A549 (cell line): ENCODE data around the gene NXNL2. TPM values are rescaled to one million over a fixed set of nuclear protein-coding genes. Genes with fewer than 3 reads are reported as not detected.

Source experiments
- ATAC-seq, 2 experiments: fragments of 200-7000 bp in 1 of 2; fragments of >200 bp in 1 of 2; cut with Nextera tagmentation in 1 of 2; cut with Tn5 transposase in 1 of 2; 3 replicates each; pipeline versions ENCODE4 v1.8.0 to v1.9.1; 2018 to 2020; ENCODE audit warnings: mild to moderate bottlenecking in 1 of 2, moderate library complexity in 1 of 2
- CTCF ChIA-PET: fragments of 300-600 bp; sonication (Branson Sonifier 250); formaldehyde crosslinking; extraction: SDS; loops from one replicate; lab custom pipeline; 2021; ENCODE audit warnings: antibody characterized with exemption, inconsistent platforms; lab: Yijun Ruan, JAX
- POLR2A ChIA-PET: fragments of 350-600 bp; formaldehyde crosslinking; extraction: SDS; loops from one replicate; lab custom pipeline; 2021; ENCODE audit warnings: antibody characterized with exemption, inconsistent platforms; lab: Yijun Ruan, JAX
- DNase-seq, 2 experiments: peaks; one replicate each; pipeline versions ENCODE4 v3.0.0 to v3.0.0-alpha.2; 2011 to 2016; ENCODE audit warnings: low read depth in 1 of 2, low spot score in 1 of 2
- FAIRE-seq: peaks from 2 replicates; lab custom pipeline; 2011; peaks lifted over from hg19 to GRCh38; lab: Jason Lieb, UNC
- H3K27ac ChIP-seq, 2 experiments: fragments of >200 bp; sonication (Bioruptor Twin); formaldehyde crosslinking; 3 replicates each; pipeline ENCODE4 v1.5.1; 2016 to 2017
- H3K4me1 ChIP-seq: fragments of >200 bp; sonication (Bioruptor Twin); formaldehyde crosslinking; 3 replicates; pipeline ENCODE4 v1.6.1; 2016
- H3K4me2 ChIP-seq: fragments of >200 bp; sonication (Bioruptor Twin); formaldehyde crosslinking; 3 replicates; pipeline ENCODE4 v1.6.1; 2016
- H3K4me3 ChIP-seq: fragments of >200 bp; sonication (Bioruptor Twin); formaldehyde crosslinking; 3 replicates; pipeline ENCODE4 v1.5.1; 2016
- H3K9me3 ChIP-seq: fragments of >200 bp; sonication (Bioruptor Twin); formaldehyde crosslinking; 3 replicates; pipeline ENCODE4 v1.6.1; 2016
- CBX8 ChIP-seq: fragments of 200-600 bp; sonication (generic); IDR thresholded peaks from 2 replicates; pipeline ENCODE4 v1.6.1; 2016
- CEBPB ChIP-seq, 2 experiments: fragments of >200 bp in 1 of 2; sonication (Bioruptor Twin) in 1 of 2; formaldehyde crosslinking in 1 of 2; IDR thresholded peaks; 2 replicates each; pipeline ENCODE4 v1.6.1; 2012 to 2016
- EHMT2 ChIP-seq: fragments of 200-600 bp; sonication (generic); IDR thresholded peaks from 2 replicates; pipeline ENCODE4 v1.6.1; 2016; ENCODE audit warnings: antibody characterized with exemption, low read depth, mild to moderate bottlenecking, moderate library complexity
- ESRRA ChIP-seq: fragments of 150-350 bp; IDR thresholded peaks from 2 replicates; pipeline ENCODE4 v1.6.1; 2014; ENCODE audit warnings: mild to moderate bottlenecking, low read length, borderline replicate concordance
- FOSB ChIP-seq: fragments of 250-450 bp; sonication (Bioruptor Pico); IDR thresholded peaks from 2 replicates; pipeline ENCODE4 v1.5.0; 2020; ENCODE audit warnings: mild to moderate bottlenecking, moderate library complexity
- FOXS1 ChIP-seq: fragments of 250-450 bp; sonication (Bioruptor Pico); IDR thresholded peaks from 2 replicates; pipeline ENCODE4 v1.5.0; 2020; ENCODE audit warnings: mild to moderate bottlenecking, moderate library complexity
- HOXA7 ChIP-seq: fragments of 250-450 bp; sonication (Bioruptor Pico); IDR thresholded peaks from 2 replicates; pipeline ENCODE4 v1.5.0; 2020; ENCODE audit warnings: mild to moderate bottlenecking, moderate library complexity
- JUNB ChIP-seq: fragments of >200 bp; sonication (Bioruptor Twin); formaldehyde crosslinking; IDR thresholded peaks from 2 replicates; pipeline ENCODE4 v1.6.1; 2016
- KDM5A ChIP-seq: fragments of 200-600 bp; sonication (generic); IDR thresholded peaks from 2 replicates; pipeline ENCODE4 v1.6.1; 2016; ENCODE audit warnings: antibody characterized with exemption, mild to moderate bottlenecking
- MAZ ChIP-seq: fragments of 150-350 bp; IDR thresholded peaks from 2 replicates; pipeline ENCODE4 v1.6.1; 2014; ENCODE audit warnings: antibody characterized with exemption, low read depth, low read length, borderline replicate concordance
- MYC ChIP-seq: IDR thresholded peaks from 2 replicates; pipeline ENCODE4 v1.6.1; 2012; ENCODE audit warnings: mild to moderate bottlenecking, inconsistent platforms, low read length, improper control_type of control experiment, borderline replicate concordance
- NPAS2 ChIP-seq: fragments of 250-450 bp; sonication (Bioruptor Pico); IDR thresholded peaks from 2 replicates; pipeline ENCODE4 v1.8.0; 2022; ENCODE audit warnings: mild to moderate bottlenecking, moderate library complexity, borderline replicate concordance
- POLR2A ChIP-seq: IDR thresholded peaks from 2 replicates; pipeline ENCODE4 v1.6.1; 2012; ENCODE audit warnings: mild to moderate bottlenecking, low read length
- RAD21 ChIP-seq, 2 experiments: fragments of >200 bp in 1 of 2; sonication (Bioruptor Twin) in 1 of 2; formaldehyde crosslinking in 1 of 2; IDR thresholded peaks in 1 of 2; conservative IDR thresholded peaks in 1 of 2; 2 replicates in 1 of 2; 3 replicates in 1 of 2; pipeline ENCODE4 v1.6.1; 2012 to 2018; ENCODE audit warnings: inconsistent platforms in 1 of 2
- RARB ChIP-seq: fragments of 250-450 bp; sonication (Bioruptor Pico); IDR thresholded peaks from 2 replicates; pipeline ENCODE4 v1.8.0; 2021; ENCODE audit warnings: mild to moderate bottlenecking, moderate library complexity
- RCOR1 ChIP-seq: fragments of 150-350 bp; IDR thresholded peaks from 2 replicates; pipeline ENCODE4 v1.6.1; 2014; ENCODE audit warnings: antibody characterized with exemption, low read length, low read depth
- RFX5 ChIP-seq: fragments of 450-650 bp; IDR thresholded peaks from 2 replicates; pipeline ENCODE4 v1.7.1; 2014; ENCODE audit warnings: antibody characterized with exemption, mild to moderate bottlenecking, moderate library complexity
- SMC3 ChIP-seq: fragments of >200 bp; sonication (Bioruptor Twin); formaldehyde crosslinking; IDR thresholded peaks from 3 replicates; pipeline ENCODE4 v1.6.1; 2018; ENCODE audit warnings: inconsistent platforms
- SREBF2 ChIP-seq: fragments of 450-650 bp; IDR thresholded peaks from 2 replicates; pipeline ENCODE4 v1.6.1; 2014; ENCODE audit warnings: mild to moderate bottlenecking, moderate library complexity
- ZC3H11A ChIP-seq: fragments of 450-650 bp; IDR thresholded peaks from 2 replicates; pipeline ENCODE4 v1.6.1; 2014; ENCODE audit warnings: antibody characterized with exemption, mild to moderate bottlenecking
- ZFP36 ChIP-seq: fragments of 450-650 bp; IDR thresholded peaks from 2 replicates; pipeline ENCODE4 v1.6.1; 2014; ENCODE audit warnings: borderline replicate concordance; ENCODE audit not compliant: partially characterized antibody
- ZNF302 ChIP-seq: fragments of 250-450 bp; sonication (Bioruptor Pico); IDR thresholded peaks from 2 replicates; pipeline ENCODE4 v1.9.0; 2021; ENCODE audit warnings: inconsistent platforms, mild to moderate bottlenecking, moderate library complexity
- ZSCAN20 ChIP-seq: fragments of 250-450 bp; sonication (Bioruptor Pico); IDR thresholded peaks from 2 replicates; pipeline ENCODE4 v1.8.0; 2022; ENCODE audit warnings: mild to moderate bottlenecking, moderate library complexity
- WGBS: methylation state at CpG from one replicate; pipeline ENCODE4 v1.1.6; 2017; ENCODE audit errors: missing lambda C conversion rate; 5-methylcytosine and 5-hydroxymethylcytosine counted together
- polyA plus RNA-seq, 4 experiments: library from polyadenylated mRNA; depleted of rRNA in 3 of 4; stranded (reverse); fragments of >200 nt; fragmentation: RNase III in 1 of 4; extraction: RNeasy Plus Mini Kit Qiagen cat#74134 plus additional on column Dnase treatment in 1 of 4; gene quantifications; 2 replicates in 3 of 4; 3 replicates in 1 of 4; pipeline ENCODE4 v1.2.3, GENCODE V29; 2011 to 2017
- TF ChIP-seq, protein P1 (sequence below): fragments of >200 bp; sonication (Bioruptor Twin); formaldehyde crosslinking; IDR thresholded peaks from 3 replicates; pipeline ENCODE4 v1.5.1; 2016
- TF ChIP-seq, protein P2 (sequence below): IDR thresholded peaks from 2 replicates; pipeline ENCODE4 v1.6.1; 2012
- TF ChIP-seq, protein P3 (sequence below): fragments of 150-350 bp; IDR thresholded peaks from 2 replicates; pipeline ENCODE4 v1.6.1; 2014; ENCODE audit warnings: low read depth, mild to moderate bottlenecking, low read length
- TF ChIP-seq, protein P4 (sequence below): fragments of >200 bp; sonication (Bioruptor Twin); formaldehyde crosslinking; IDR thresholded peaks from 2 replicates; pipeline ENCODE4 v1.6.1; 2016
- TF ChIP-seq, protein P5 (sequence below): fragments of >200 bp; sonication (Bioruptor Twin); formaldehyde crosslinking; IDR thresholded peaks from 3 replicates; pipeline ENCODE4 v1.6.1; 2016

The NXNL2 gene
- polyA plus RNA-seq, 2 of the 4 experiments (the other 2 are of a cell fraction): 0.71 to 1.4 TPM

DNA sequence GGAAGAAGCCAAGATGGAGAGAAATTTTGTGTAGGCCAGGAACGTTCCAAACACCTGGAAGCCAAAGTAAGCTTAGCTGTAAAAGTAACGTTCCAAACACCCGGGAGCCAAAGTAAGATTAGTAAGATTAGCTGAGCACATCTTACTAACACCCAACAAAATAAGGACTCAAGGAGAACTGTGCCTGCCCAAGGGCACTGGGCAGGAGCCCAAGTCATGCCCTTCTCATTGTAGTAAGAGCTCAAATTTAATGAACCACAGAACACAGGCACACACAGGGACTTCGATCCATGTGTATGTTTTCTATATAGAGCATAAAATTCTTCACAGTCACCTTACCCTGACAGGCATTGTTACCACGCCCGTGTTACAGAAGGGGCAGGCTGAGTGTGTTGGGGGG lies 36.1 kb upstream of the NXNL2 start:
- ATAC-seq (no peak), DNase-seq (no peak), FAIRE-seq (no peak)
- POLR2A ChIA-PET: no interaction called here
- Histone ChIP-seq H3K4me3 (no peak overlapping the region), H3K27ac (no peak overlapping the region), H3K9me3 (no peaks in the 10 kb centered on the region), H3K4me2 (no peak overlapping the region), H3K4me1 (no peaks in the 10 kb centered on the region)
- CTCF ChIA-PET: interaction anchor here (0.6 to 1.2 kb wide), 2 partner anchors 33 to 502 kb away, joined by 3 to 4 read pairs; no protein-coding TSS in a partner anchor
- TF ChIP-seq CBX8: no peak
- no peak for TF ChIP-seq MYC
- TF ChIP-seq ZC3H11A: no peak
- TF ChIP-seq EHMT2: no peak
- TF ChIP-seq, protein P1, sequence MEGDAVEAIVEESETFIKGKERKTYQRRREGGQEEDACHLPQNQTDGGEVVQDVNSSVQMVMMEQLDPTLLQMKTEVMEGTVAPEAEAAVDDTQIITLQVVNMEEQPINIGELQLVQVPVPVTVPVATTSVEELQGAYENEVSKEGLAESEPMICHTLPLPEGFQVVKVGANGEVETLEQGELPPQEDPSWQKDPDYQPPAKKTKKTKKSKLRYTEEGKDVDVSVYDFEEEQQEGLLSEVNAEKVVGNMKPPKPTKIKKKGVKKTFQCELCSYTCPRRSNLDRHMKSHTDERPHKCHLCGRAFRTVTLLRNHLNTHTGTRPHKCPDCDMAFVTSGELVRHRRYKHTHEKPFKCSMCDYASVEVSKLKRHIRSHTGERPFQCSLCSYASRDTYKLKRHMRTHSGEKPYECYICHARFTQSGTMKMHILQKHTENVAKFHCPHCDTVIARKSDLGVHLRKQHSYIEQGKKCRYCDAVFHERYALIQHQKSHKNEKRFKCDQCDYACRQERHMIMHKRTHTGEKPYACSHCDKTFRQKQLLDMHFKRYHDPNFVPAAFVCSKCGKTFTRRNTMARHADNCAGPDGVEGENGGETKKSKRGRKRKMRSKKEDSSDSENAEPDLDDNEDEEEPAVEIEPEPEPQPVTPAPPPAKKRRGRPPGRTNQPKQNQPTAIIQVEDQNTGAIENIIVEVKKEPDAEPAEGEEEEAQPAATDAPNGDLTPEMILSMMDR: no peak
- TF ChIP-seq, protein P2, sequence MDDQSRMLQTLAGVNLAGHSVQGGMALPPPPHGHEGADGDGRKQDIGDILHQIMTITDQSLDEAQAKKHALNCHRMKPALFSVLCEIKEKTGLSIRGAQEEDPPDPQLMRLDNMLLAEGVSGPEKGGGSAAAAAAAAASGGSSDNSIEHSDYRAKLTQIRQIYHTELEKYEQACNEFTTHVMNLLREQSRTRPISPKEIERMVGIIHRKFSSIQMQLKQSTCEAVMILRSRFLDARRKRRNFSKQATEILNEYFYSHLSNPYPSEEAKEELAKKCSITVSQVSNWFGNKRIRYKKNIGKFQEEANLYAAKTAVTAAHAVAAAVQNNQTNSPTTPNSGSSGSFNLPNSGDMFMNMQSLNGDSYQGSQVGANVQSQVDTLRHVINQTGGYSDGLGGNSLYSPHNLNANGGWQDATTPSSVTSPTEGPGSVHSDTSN: no peak
- TF ChIP-seq ZSCAN20 (CRISPR knock-in tag): no peak
- no peak for TF ChIP-seq ZNF302 (CRISPR knock-in tag)
- TF ChIP-seq KDM5A: no peak
- no peak for TF ChIP-seq MAZ
- TF ChIP-seq, protein P3, sequence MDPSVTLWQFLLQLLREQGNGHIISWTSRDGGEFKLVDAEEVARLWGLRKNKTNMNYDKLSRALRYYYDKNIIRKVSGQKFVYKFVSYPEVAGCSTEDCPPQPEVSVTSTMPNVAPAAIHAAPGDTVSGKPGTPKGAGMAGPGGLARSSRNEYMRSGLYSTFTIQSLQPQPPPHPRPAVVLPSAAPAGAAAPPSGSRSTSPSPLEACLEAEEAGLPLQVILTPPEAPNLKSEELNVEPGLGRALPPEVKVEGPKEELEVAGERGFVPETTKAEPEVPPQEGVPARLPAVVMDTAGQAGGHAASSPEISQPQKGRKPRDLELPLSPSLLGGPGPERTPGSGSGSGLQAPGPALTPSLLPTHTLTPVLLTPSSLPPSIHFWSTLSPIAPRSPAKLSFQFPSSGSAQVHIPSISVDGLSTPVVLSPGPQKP: no peak
- TF ChIP-seq SREBF2: no peak
- no peak for TF ChIP-seq RARB (CRISPR knock-in tag)
- WGBS: 80% methylated on average over 6 of the region's 6 CpGs

DNA sequence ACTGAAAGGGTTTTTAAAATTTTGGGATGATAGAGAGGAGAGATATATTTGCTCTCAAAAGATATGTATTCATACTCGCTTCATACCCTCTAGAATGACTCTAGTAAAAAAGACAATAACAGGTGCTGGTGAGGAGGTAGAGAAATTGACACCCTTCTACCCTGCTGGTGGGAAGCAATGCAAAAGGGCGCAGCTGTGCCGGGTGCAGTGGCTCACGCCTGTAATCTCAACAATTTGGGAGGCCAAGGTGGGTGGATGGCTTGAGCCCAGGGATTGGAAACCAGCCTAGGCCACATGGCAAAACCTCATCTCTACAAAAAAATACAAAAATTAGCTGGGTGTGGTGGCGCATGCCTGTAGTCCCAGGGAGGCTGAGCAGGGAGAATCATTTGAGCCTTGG lies 33.9 kb upstream of the NXNL2 start:
- DNase-seq (no peak), ATAC-seq (no peak), FAIRE-seq (no peak)
- Histone ChIP-seq H3K4me2 (no peak overlapping the region), H3K4me1 (no peaks in the 10 kb centered on the region), H3K27ac (no peak overlapping the region), H3K4me3 (no peak overlapping the region), H3K9me3 (no peaks in the 10 kb centered on the region)
- ChIA-PET CTCF (no interaction called here), POLR2A (no interaction called here)
- WGBS: 93% methylated on average over 5 of the region's 5 CpGs
- TF ChIP-seq ZFP36 (no peak), FOXS1 (CRISPR knock-in tag) (no peak)

DNA sequence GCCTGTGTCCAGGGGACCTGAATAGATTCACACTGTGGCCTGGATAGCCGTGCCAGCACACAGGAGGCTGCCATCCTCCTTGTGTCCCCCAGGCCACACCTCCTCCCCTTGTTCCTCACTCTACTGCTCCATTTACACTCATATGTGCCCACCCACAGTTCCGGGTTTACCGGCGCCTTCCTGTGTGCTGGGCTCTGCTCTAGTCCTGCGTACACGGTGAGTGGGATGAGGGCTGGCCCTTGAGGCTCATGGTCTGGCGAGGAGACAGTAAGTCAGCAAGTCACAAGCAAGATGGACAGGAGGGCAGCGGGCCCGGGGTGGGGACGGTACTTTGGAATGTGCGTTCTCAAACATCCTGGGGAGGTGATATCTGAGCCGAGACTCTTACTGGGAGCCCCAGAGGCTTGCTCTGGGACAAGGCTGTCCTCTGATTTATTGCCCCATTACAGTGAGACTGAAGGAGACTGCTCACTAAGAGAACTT lies 32.4 kb upstream of the NXNL2 start:
- WGBS: 89% methylated on average over 12 of the region's 12 CpGs
- ATAC-seq (peak in 1 of 2 experiments; percentile 61; a peak in 2 of 6 replicates), FAIRE-seq (no peak), DNase-seq (no peak)
- H3K4me3 ChIP-seq: no peak overlapping the region
- CTCF ChIA-PET: no interaction called here
- no peaks in the 10 kb centered on the region for H3K4me1 ChIP-seq
- POLR2A ChIA-PET: no interaction called here
- no peak overlapping the region for H3K27ac ChIP-seq
- no peak overlapping the region for H3K4me2 ChIP-seq
- no peaks in the 10 kb centered on the region for H3K9me3 ChIP-seq
- no peak for TF ChIP-seq FOSB (CRISPR knock-in tag)
- TF ChIP-seq, protein P4, sequence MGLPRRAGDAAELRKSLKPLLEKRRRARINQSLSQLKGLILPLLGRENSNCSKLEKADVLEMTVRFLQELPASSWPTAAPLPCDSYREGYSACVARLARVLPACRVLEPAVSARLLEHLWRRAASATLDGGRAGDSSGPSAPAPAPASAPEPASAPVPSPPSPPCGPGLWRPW: no peak
- TF ChIP-seq CEBPB (IDR thresholded peaks at IDR 0.05): no peak
- TF ChIP-seq SMC3: no peak
- TF ChIP-seq MYC: no peak
- TF ChIP-seq SREBF2: no peak
- TF ChIP-seq ESRRA: no peak
- TF ChIP-seq RAD21 (conservative IDR thresholded peaks at IDR 0.05 in 1 of 2, IDR thresholded peaks at IDR 0.05 in 1 of 2): no peak
- TF ChIP-seq RCOR1: no peak
- TF ChIP-seq POLR2A: no peak
- TF ChIP-seq RFX5: no peak
- no peak for TF ChIP-seq JUNB
- no peak for TF ChIP-seq NPAS2
- TF ChIP-seq, protein P1: no peak
- no peak for TF ChIP-seq HOXA7 (CRISPR knock-in tag)
- TF ChIP-seq, protein P5, sequence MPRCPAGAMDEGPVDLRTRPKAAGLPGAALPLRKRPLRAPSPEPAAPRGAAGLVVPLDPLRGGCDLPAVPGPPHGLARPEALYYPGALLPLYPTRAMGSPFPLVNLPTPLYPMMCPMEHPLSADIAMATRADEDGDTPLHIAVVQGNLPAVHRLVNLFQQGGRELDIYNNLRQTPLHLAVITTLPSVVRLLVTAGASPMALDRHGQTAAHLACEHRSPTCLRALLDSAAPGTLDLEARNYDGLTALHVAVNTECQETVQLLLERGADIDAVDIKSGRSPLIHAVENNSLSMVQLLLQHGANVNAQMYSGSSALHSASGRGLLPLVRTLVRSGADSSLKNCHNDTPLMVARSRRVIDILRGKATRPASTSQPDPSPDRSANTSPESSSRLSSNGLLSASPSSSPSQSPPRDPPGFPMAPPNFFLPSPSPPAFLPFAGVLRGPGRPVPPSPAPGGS: no peak
- TF ChIP-seq ZNF302 (CRISPR knock-in tag): no peak
